ENCODE data around the gene IL5. TPM values are rescaled to one million over a fixed set of nuclear protein-coding genes. Genes with fewer than 3 reads are reported as not detected.

The IL5 gene
- total RNA-seq, 1 donor from 2014 or later: not detected

- DNase-seq (ENCODE audit: low read depth in 2 of 2): no peak
These were observed 43.7 kb downstream of the IL5 start for GRCh38 chr5:132499440-132500243.

GRCh38 chr5:132498686-132499271 is 44.5 kb downstream of the IL5 start:
- DNase-seq (ENCODE audit: low read depth in 2 of 2): no peak

- DNase-seq (ENCODE audit: low read depth in 2 of 2): peak; percentile 41 to 56
These were observed 45.2 kb downstream of the IL5 start for GRCh38 chr5:132498152-132498551.

GRCh38 chr5:132497488-132497997 is 45.8 kb downstream of the IL5 start:
- DNase-seq (ENCODE audit: low read depth in 2 of 2): peak in 1 of 2 donors; percentile 84

GRCh38 chr5:132496631-132497487 is 46.5 kb downstream of the IL5 start:
- DNase-seq (ENCODE audit: low read depth in 2 of 2): peak; percentile 42 to 78

- DNase-seq (ENCODE audit: low read depth in 2 of 2): peak; percentile 47 to 58
These were observed 47.1 kb downstream of the IL5 start for GRCh38 chr5:132496191-132496630.

- peak in 1 of 2 donors; percentile 51 for DNase-seq (ENCODE audit: low read depth in 2 of 2)
These were observed 47.6 kb downstream of the IL5 start for GRCh38 chr5:132495667-132496190.

- DNase-seq (ENCODE audit: low read depth in 2 of 2): no peak
These were observed 49.5 kb downstream of the IL5 start for GRCh38 chr5:132493821-132494220.

- no peak for DNase-seq (ENCODE audit: low read depth in 2 of 2)
These were observed 50.1 kb downstream of the IL5 start for GRCh38 chr5:132493241-132493640.

- no peak for DNase-seq (ENCODE audit: low read depth in 2 of 2)
These were observed 50.8 kb downstream of the IL5 start for GRCh38 chr5:132492386-132493125.

Other genes starting within 250 kb of the IL5 start
- gene SLC22A4, start 249.1 kb downstream of the IL5 start, total RNA-seq: 3.7 and 5.7 TPM in 2 replicates
- gene SLC22A5, start 173.8 kb downstream of the IL5 start, total RNA-seq: 3.0 and 3.7 TPM in 2 replicates
- 11.2 and 23.4 TPM in 2 replicates for gene IRF1, start 52.7 kb downstream of the IL5 start, total RNA-seq
- gene RAD50, start 13.5 kb upstream of the IL5 start, total RNA-seq: 6.9 and 7.5 TPM in 2 replicates
- not detected in 2 replicates for gene IL13, start 114.7 kb upstream of the IL5 start, total RNA-seq
- gene IL4, start 130.5 kb upstream of the IL5 start, total RNA-seq: not detected in 2 replicates
- gene KIF3A, start 194.0 kb upstream of the IL5 start, total RNA-seq: 3.9 and 4.4 TPM in 2 replicates
- under 0.01 TPM in 2 replicates for gene CCNI2, start 203.9 kb upstream of the IL5 start, total RNA-seq
- gene SEPTIN8, start 233.7 kb upstream of the IL5 start, total RNA-seq: 36.3 and 43.4 TPM in 2 replicates

Data from dermis microvascular lymphatic vessel endothelial cell (primary cell).